OCI-LY3 (cell line): Measurements from ENCODE around the gene SPTAN1.

ENCODE experiments used
- EZH2phosphoT487 ChIP-seq: fragments of 200-600 bp; shearing (Covaris generic); IDR thresholded peaks from 2 replicates; pipeline ENCODE4 v1.6.1; 2018; ENCODE audit warnings: antibody characterized with exemption, mixed run types, low read depth
- TF ChIP-seq, protein P1 (sequence below): fragments of 200-600, 300-600 bp; sonication (generic); IDR thresholded peaks from 2 replicates; pipeline ENCODE4 v1.5.1; 2014; ENCODE audit warnings: antibody characterized with exemption, low read length, low read depth

- TF ChIP-seq, protein P1, sequence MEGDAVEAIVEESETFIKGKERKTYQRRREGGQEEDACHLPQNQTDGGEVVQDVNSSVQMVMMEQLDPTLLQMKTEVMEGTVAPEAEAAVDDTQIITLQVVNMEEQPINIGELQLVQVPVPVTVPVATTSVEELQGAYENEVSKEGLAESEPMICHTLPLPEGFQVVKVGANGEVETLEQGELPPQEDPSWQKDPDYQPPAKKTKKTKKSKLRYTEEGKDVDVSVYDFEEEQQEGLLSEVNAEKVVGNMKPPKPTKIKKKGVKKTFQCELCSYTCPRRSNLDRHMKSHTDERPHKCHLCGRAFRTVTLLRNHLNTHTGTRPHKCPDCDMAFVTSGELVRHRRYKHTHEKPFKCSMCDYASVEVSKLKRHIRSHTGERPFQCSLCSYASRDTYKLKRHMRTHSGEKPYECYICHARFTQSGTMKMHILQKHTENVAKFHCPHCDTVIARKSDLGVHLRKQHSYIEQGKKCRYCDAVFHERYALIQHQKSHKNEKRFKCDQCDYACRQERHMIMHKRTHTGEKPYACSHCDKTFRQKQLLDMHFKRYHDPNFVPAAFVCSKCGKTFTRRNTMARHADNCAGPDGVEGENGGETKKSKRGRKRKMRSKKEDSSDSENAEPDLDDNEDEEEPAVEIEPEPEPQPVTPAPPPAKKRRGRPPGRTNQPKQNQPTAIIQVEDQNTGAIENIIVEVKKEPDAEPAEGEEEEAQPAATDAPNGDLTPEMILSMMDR: no peak
- no peak for TF ChIP-seq EZH2phosphoT487
Measured at GRCh38 chr9:128503870-128504269, 48.5 kb upstream of the SPTAN1 start.
